GM12878 (cell line): ENCODE results near the gene SLC35G4. TPM values are rescaled to one million over a fixed set of nuclear protein-coding genes. Genes with fewer than 3 reads are reported as not detected.

Experiments
- ATAC-seq: fragments of 200-7000 bp; cut with Tn5 transposase; 3 replicates; pipeline ENCODE4 v1.9.1; 2020; ENCODE audit warnings: mild to moderate bottlenecking, moderate library complexity
- BruUV-seq: library from RNA; stranded (reverse); fragments of 400-500 nt; replicated peaks from 2 replicates; lab custom pipeline; 2021; lab: Mats Ljungman, UMichigan
- CTCF ChIA-PET: fragments of 300-600 bp; sonication (Branson Sonifier 250); formaldehyde crosslinking; extraction: SDS; loops from one replicate; lab custom pipeline; 2021; ENCODE audit warnings: inconsistent platforms; lab: Yijun Ruan, JAX
- POLR2A ChIA-PET: fragments of 350-600 bp; formaldehyde crosslinking; extraction: SDS; loops from one replicate; lab custom pipeline; 2021; ENCODE audit warnings: inconsistent platforms; lab: Charles Lee
- RAD21 ChIA-PET: fragments of 300-600 bp; sonication (Branson Sonifier 250); formaldehyde crosslinking; loops from one replicate; lab custom pipeline; 2023; ENCODE audit warnings: antibody characterized with exemption; ENCODE audit not compliant: unreplicated experiment; lab: Charles Lee
- SMC1A ChIA-PET: fragments of 300-600 bp; sonication (Branson Sonifier 250); formaldehyde crosslinking; loops from one replicate; lab custom pipeline; 2023; ENCODE audit not compliant: unreplicated experiment, uncharacterized antibody; lab: Charles Lee
- DNase-seq: peaks from one replicate; pipeline ENCODE4 v3.0.0-alpha.2; 2011; ENCODE audit warnings: low read depth, low spot score
- FAIRE-seq: peaks from 3 replicates; lab custom pipeline; 2011; peaks lifted over from hg19 to GRCh38; lab: Jason Lieb, UNC
- H2AFZ ChIP-seq: 2 replicates; pipeline ENCODE4 v1.6.0; 2011; ENCODE audit warnings: low read depth, low read length, control low read depth; ENCODE audit not compliant: control insufficient read depth
- H3K27ac ChIP-seq: 2 replicates; pipeline ENCODE4 v1.5.1; 2011; ENCODE audit warnings: control low read depth; ENCODE audit not compliant: control insufficient read depth, insufficient read depth
- H3K27me3 ChIP-seq, 2 experiments: replicated peaks in 1 of 2; 2 replicates each; pipeline versions ENCODE4 v1.6.0 to v1.6.1; 2011; ENCODE audit warnings: low read length in 1 of 2; ENCODE audit not compliant: control insufficient read depth in 2 of 2, insufficient read depth in 2 of 2
- H3K36me3 ChIP-seq, 2 experiments: 2 replicates each; pipeline ENCODE4 v1.5.1; 2011; ENCODE audit warnings: low read length in 1 of 2; ENCODE audit not compliant: control insufficient read depth in 2 of 2, insufficient read depth in 2 of 2
- H3K4me1 ChIP-seq: 2 replicates; pipeline ENCODE4 v1.6.1; 2011; ENCODE audit warnings: mild to moderate bottlenecking, low read length, moderate library complexity, mixed read lengths; ENCODE audit not compliant: control insufficient read depth, insufficient read depth
- H3K4me2 ChIP-seq: 2 replicates; pipeline ENCODE4 v1.6.0; 2011; ENCODE audit warnings: control low read depth; ENCODE audit not compliant: control insufficient read depth, insufficient read depth
- H3K4me3 ChIP-seq: fragments of 200-600 bp; sonication (generic); 2 replicates; pipeline ENCODE4 v1.5.1; 2016
- H3K79me2 ChIP-seq: 2 replicates; pipeline ENCODE4 v1.6.0; 2011; ENCODE audit warnings: low read length; ENCODE audit not compliant: control insufficient read depth, insufficient read depth
- H3K9ac ChIP-seq: 2 replicates; pipeline ENCODE4 v1.8.0; 2011; ENCODE audit warnings: low read length, control low read depth, mixed read lengths; ENCODE audit not compliant: control insufficient read depth, insufficient read depth
- H3K9me3 ChIP-seq: replicated peaks from 3 replicates; pipeline ENCODE4 v1.5.1; 2011; ENCODE audit warnings: mild to moderate bottlenecking, low read length; ENCODE audit not compliant: control insufficient read depth, insufficient read depth
- H4K20me1 ChIP-seq: 2 replicates; pipeline ENCODE4 v1.6.0; 2011; ENCODE audit not compliant: control insufficient read depth, insufficient read depth
- ASH2L ChIP-seq: fragments of 300-600, 200-600 bp; sonication (generic); IDR thresholded peaks from 2 replicates; pipeline ENCODE4 v1.6.1; 2017; ENCODE audit warnings: low read depth, mild to moderate bottlenecking, borderline replicate concordance
- E2F8 ChIP-seq: fragments of 450-650 bp; IDR thresholded peaks from 2 replicates; pipeline ENCODE4 v1.6.1; 2018; ENCODE audit warnings: mild to moderate bottlenecking, low read depth, moderate library complexity; ENCODE audit not compliant: partially characterized antibody
- HCFC1 ChIP-seq: fragments of 150-350 bp; IDR thresholded peaks from 2 replicates; pipeline ENCODE4 v1.6.1; 2014; ENCODE audit warnings: low read length
- NFIC ChIP-seq: IDR thresholded peaks from 2 replicates; pipeline ENCODE4 v1.6.1; 2012; ENCODE audit warnings: low read depth, mild to moderate bottlenecking, inconsistent platforms, low read length, moderate library complexity
- WGBS: methylation state at CpG from one replicate; pipeline ENCODE4 v1.1.6; 2016; ENCODE audit warnings: low lambda C conversion rate; ENCODE audit not compliant: insufficient replicate concordance, insufficient coverage; ENCODE audit errors: missing lambda C conversion rate; 5-methylcytosine and 5-hydroxymethylcytosine counted together
- in situ Hi-C: fragments of 300-500 bp; cut with MboI; formaldehyde crosslinking; loops from 9 replicates; pipeline ENCODE4 v1.14.3; 2018; ENCODE audit warnings: mixed read lengths
- intact Hi-C: fragments of 100-400 bp; cut with micrococcal nuclease; formaldehyde crosslinking; loops from one replicate; pipeline ENCODE4 v1.14.2; 2022; ENCODE audit not compliant: unreplicated experiment
- polyA plus RNA-seq, 11 experiments: library from polyadenylated mRNA; depleted of rRNA in 4 of 11; unstranded in 6 of 11; stranded (reverse) in 5 of 11; fragments of >200 nt; fragmentation: Nextera tagmentation in 4 of 11; fragmentation: Illumina TruSeq in 1 of 11; extraction: Ambion mirVana in 4 of 11; extraction: Trizol in 1 of 11; gene quantifications; 1 replicate in 1 of 11; 2 replicates in 10 of 11; pipeline versions ENCODE4 v1.2.1 to v1.2.3, GENCODE V29; 2011 to 2016; ENCODE audit warnings: inconsistent platforms in 2 of 11, missing spikeins in 2 of 11, low read depth in 1 of 11
- total RNA-seq, 4 experiments: library from RNA; depleted of rRNA in 3 of 4; stranded (reverse); fragments of >200 nt in 3 of 4; fragmentation: Illumina TruSeq in 1 of 4; extraction: Trizol in 1 of 4; gene quantifications; 2 replicates each; pipeline versions ENCODE4 v1.2.1 to v1.2.3, GENCODE V29; 2013 to 2021

The SLC35G4 gene
- total and polyA plus RNA-seq, 10 of the 15 experiments (the other 5 are each of a cell fraction or from before 2014, with no cell fraction given): not detected

- in situ Hi-C loops: no loop called here
- TF ChIP-seq ASH2L (no peak), E2F8 (no peak), HCFC1 (no peak), NFIC (no peak)
- Histone ChIP-seq H3K27me3 (peaks cover 0 to 3% of the 10 kb centered on the region in 2 experiments; a peak in 1 of 4 replicates), H3K4me3 (no peak overlapping the region), H3K4me2 (no peak overlapping the region), H3K36me3 (no peaks in the 10 kb centered on the region), H3K27ac (no peak overlapping the region), H4K20me1 (no peaks in the 10 kb centered on the region), H3K9me3 (no peaks in the 10 kb centered on the region), H3K79me2 (no peaks in the 10 kb centered on the region), H3K9ac (no peak overlapping the region), H2AFZ (no peak overlapping the region), H3K4me1 (no peaks in the 10 kb centered on the region; the same call in 1 of the 2 replicates)
- no TSS peak for BruUV-seq
- DNase-seq (no peak), FAIRE-seq (no peak), ATAC-seq (no peak)
- SMC1A ChIA-PET: no interaction called here
- CTCF ChIA-PET: no interaction called here
- intact Hi-C loops: no loop called here
- RAD21 ChIA-PET: no interaction called here
- 0% methylated on average over 5 of the region's 5 CpGs for WGBS
- POLR2A ChIA-PET: no interaction called here
These were observed 43.7 kb upstream of the SLC35G4 start for GRCh38 chr18:11565716-11566115.
